GM18861 (cell line): ENCODE data around the gene NLRP1.
"Not testable (repeated sequence)": the region's sequence is repeated elsewhere in the genome, so short reads cannot be mapped to it uniquely, and the experiment has no call there.

Experiments
- ATAC-seq: cut with Tn5 transposase; IDR thresholded peaks from one replicate; pipeline ENCODE4 v1.9.1; 2021; ENCODE audit not compliant: unreplicated experiment

Gene NLRP1

GRCh38 chr17:5588584-5588983 is 4.3 kb upstream of the NLRP1 start:
- ATAC-seq, result no peak

- ATAC-seq, result no peak
These were observed 3.2 kb upstream of the NLRP1 start for GRCh38 chr17:5587438-5588032.

GRCh38 chr17:5585836-5586521 is 1.7 kb upstream of the NLRP1 start:
- no peak for ATAC-seq

- no peak for ATAC-seq
These were observed 1.0 kb upstream of the NLRP1 start for GRCh38 chr17:5585287-5585794.

- ATAC-seq, result no peak
These were observed 605 bp downstream of the NLRP1 start for GRCh38 chr17:5583426-5584382.

GRCh38 chr17:5582209-5583185 is 1.8 kb downstream of the NLRP1 start:
- no peak for ATAC-seq

- no peak for ATAC-seq
These were observed 2.7 kb downstream of the NLRP1 start for GRCh38 chr17:5581655-5582054.

GRCh38 chr17:5580969-5581368 is 3.3 kb downstream of the NLRP1 start:
- no peak for ATAC-seq

- ATAC-seq, result no peak
These were observed 3.9 kb downstream of the NLRP1 start for GRCh38 chr17:5580367-5580766.

- not testable (repeated sequence) for ATAC-seq
These were observed 5.5 kb downstream of the NLRP1 start for GRCh38 chr17:5578768-5579167.

GRCh38 chr17:5573017-5573416 is 11.3 kb downstream of the NLRP1 start:
- ATAC-seq, result not testable (repeated sequence)

- ATAC-seq, result no peak
These were observed 13.0 kb downstream of the NLRP1 start for GRCh38 chr17:5571281-5571680.

- ATAC-seq, result no peak
These were observed 18.5 kb downstream of the NLRP1 start for GRCh38 chr17:5565808-5566207.

- ATAC-seq, result no peak
These were observed 20.9 kb downstream of the NLRP1 start for GRCh38 chr17:5563456-5563855.

- no peak for ATAC-seq
These were observed 21.5 kb downstream of the NLRP1 start for GRCh38 chr17:5562661-5563360.

GRCh38 chr17:5561736-5562571 is 22.4 kb downstream of the NLRP1 start:
- no peak for ATAC-seq

GRCh38 chr17:5560361-5560988 is 23.8 kb downstream of the NLRP1 start:
- ATAC-seq, result no peak
